B cell (primary cell): Measurements from ENCODE around the gene RPA3.

Experiments
- EZH2 ChIP-seq: IDR thresholded peaks from 2 replicates; pipeline ENCODE4 v1.6.1; 2012; ENCODE audit warnings: borderline replicate concordance, low read depth, mild to moderate bottlenecking, moderate library complexity, low read length; ENCODE audit not compliant: insufficient read depth, poor library complexity, severe bottlenecking
- TF ChIP-seq, protein P1 (sequence below): fragments of 200-600 bp; IDR thresholded peaks from one replicate; pipeline ENCODE4 v1.8.0; 2022; ENCODE audit warnings: antibody characterized with exemption, mild to moderate bottlenecking

DNA sequence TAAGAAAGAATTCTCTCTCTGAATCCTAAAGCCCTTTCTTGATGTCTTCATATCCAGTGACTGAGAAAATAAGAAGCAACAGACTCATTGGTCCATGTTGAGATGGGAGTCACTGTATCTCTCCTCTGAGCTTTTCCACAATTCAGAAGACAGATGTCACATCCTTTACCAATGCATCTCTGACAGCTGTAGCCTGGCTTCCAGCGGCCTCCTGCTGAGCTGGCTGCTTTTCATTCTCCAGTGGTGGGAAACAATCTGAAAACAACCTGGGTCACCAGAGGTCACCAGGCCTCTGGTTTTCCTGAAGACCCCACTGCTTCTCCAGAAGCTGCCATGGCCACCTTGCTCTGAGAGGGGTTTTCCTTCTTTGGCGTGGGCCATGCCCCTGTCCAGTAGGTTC, 18.3 kb upstream of the RPA3 start:
- TF ChIP-seq, protein P1, sequence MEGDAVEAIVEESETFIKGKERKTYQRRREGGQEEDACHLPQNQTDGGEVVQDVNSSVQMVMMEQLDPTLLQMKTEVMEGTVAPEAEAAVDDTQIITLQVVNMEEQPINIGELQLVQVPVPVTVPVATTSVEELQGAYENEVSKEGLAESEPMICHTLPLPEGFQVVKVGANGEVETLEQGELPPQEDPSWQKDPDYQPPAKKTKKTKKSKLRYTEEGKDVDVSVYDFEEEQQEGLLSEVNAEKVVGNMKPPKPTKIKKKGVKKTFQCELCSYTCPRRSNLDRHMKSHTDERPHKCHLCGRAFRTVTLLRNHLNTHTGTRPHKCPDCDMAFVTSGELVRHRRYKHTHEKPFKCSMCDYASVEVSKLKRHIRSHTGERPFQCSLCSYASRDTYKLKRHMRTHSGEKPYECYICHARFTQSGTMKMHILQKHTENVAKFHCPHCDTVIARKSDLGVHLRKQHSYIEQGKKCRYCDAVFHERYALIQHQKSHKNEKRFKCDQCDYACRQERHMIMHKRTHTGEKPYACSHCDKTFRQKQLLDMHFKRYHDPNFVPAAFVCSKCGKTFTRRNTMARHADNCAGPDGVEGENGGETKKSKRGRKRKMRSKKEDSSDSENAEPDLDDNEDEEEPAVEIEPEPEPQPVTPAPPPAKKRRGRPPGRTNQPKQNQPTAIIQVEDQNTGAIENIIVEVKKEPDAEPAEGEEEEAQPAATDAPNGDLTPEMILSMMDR, result no peak
- TF ChIP-seq EZH2, result no peak
